GM23338 (cell line): ENCODE measurements around the gene IL23R.

ENCODE experiments used
- JUNB ChIP-seq: IDR thresholded peaks from one replicate; pipeline ENCODE4 v1.6.1; 2016; ENCODE audit warnings: antibody characterized with exemption; ENCODE audit not compliant: unreplicated experiment
- POLR2AphosphoS5 ChIP-seq: IDR thresholded peaks from 2 replicates; pipeline ENCODE4 v1.6.1; 2016; ENCODE audit warnings: antibody characterized with exemption, low read depth
- TF ChIP-seq, protein P1 (sequence below), 2 experiments: fragments of 200-600 bp in 1 of 2; sonication (generic) in 1 of 2; conservative IDR thresholded peaks; 2 replicates each; pipeline versions ENCODE4 v1.5.1 to v1.6.1; 2016 to 2017; ENCODE audit warnings: antibody characterized with exemption in 2 of 2, low read depth in 2 of 2, mild to moderate bottlenecking in 2 of 2, moderate library complexity in 1 of 2

DNA sequence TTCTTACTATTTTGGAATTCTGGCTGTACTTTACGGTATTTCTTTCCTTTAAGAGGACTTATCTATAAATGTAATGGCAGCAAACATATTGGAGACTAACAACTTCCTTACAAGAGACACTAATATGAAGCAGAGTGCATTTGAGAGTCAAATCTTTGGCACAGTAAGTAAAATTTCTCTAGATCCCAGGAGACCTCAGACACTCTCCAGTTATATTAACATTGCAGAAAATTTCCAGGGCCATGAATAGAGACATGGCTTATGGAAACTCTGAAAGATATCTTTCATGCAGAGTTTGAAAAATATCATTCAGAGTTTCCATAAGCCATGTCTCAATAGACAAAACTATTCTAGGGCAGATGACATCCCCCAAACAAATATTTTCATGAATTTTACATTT lies 51.2 kb downstream of the IL23R start:
- TF ChIP-seq, protein P1, sequence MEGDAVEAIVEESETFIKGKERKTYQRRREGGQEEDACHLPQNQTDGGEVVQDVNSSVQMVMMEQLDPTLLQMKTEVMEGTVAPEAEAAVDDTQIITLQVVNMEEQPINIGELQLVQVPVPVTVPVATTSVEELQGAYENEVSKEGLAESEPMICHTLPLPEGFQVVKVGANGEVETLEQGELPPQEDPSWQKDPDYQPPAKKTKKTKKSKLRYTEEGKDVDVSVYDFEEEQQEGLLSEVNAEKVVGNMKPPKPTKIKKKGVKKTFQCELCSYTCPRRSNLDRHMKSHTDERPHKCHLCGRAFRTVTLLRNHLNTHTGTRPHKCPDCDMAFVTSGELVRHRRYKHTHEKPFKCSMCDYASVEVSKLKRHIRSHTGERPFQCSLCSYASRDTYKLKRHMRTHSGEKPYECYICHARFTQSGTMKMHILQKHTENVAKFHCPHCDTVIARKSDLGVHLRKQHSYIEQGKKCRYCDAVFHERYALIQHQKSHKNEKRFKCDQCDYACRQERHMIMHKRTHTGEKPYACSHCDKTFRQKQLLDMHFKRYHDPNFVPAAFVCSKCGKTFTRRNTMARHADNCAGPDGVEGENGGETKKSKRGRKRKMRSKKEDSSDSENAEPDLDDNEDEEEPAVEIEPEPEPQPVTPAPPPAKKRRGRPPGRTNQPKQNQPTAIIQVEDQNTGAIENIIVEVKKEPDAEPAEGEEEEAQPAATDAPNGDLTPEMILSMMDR (conservative IDR thresholded peaks at IDR 0.05; ENCODE audit: low read depth in 2 of 2): no peak
- TF ChIP-seq JUNB (no peak), POLR2AphosphoS5 (no peak)
